ENCODE data around the gene DENND4A. TPM values are rescaled to one million over a fixed set of nuclear protein-coding genes. Genes with fewer than 3 reads are reported as not detected.

The DENND4A gene
- total RNA-seq, 2 donors from 2014 or later, result 15.7 to 21.8 TPM

DNA sequence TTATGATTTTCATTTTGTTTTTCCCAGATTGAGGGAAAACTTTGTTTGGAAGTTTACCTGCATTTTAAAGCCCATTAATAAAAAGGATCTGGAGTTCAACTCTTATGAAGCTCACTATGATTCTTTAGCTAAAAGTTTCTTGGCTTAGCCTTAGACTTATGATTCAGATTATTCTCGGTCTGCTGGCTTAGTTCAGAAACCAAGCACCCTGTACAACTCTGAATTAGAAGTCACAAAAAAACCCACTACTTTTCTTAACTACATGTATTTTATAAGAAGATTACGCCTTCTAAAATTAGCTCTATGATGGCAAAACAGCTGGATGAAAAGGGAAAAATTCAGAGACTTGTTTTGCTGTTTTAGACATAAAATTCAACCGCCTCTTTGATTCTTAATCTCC, 14.3 kb upstream of the DENND4A start:
- intact Hi-C loops (cut with DNase I), result no loop called here

DNA sequence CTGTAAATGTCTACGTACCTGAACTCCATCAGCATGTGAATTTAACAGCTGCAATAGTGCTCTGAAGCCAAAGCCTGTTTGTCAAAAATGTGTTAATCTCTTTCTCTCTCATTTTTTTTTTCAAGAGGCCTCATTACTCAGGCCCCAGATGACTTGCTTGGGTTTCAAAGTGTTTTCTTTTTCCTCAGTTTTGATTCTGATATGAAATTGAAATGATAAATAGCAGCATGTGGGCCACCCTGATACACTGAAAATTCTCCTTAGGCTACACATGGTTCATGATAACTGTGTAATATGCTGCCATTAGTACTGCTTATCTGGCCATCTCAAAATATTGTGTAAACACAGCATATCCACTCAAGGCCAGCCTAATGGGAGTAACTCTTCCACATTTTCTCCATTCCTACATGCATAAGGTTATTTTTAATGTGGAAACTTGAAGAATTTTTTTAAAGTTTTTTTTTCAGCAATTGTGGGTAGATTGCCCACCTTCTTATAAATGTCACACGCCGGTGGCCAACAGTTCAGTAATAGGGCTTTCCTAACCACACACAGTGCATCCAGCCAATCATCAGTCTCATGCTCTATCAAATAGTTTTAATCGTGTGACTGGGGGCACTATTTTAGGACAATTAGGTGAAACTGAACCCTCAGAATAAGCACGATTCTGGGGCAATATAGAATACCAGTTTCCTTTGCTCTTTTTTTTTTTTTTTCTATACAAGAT, 13.1 kb upstream of the DENND4A start:
- no peak overlapping the region for H3K9ac ChIP-seq (ENCODE audit: low read depth in 2 of 2, low read length in 2 of 2)
- H3K27me3 ChIP-seq, result no peaks in the 10 kb centered on the region
- TF ChIP-seq, protein P1, sequence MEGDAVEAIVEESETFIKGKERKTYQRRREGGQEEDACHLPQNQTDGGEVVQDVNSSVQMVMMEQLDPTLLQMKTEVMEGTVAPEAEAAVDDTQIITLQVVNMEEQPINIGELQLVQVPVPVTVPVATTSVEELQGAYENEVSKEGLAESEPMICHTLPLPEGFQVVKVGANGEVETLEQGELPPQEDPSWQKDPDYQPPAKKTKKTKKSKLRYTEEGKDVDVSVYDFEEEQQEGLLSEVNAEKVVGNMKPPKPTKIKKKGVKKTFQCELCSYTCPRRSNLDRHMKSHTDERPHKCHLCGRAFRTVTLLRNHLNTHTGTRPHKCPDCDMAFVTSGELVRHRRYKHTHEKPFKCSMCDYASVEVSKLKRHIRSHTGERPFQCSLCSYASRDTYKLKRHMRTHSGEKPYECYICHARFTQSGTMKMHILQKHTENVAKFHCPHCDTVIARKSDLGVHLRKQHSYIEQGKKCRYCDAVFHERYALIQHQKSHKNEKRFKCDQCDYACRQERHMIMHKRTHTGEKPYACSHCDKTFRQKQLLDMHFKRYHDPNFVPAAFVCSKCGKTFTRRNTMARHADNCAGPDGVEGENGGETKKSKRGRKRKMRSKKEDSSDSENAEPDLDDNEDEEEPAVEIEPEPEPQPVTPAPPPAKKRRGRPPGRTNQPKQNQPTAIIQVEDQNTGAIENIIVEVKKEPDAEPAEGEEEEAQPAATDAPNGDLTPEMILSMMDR (IDR thresholded peaks at IDR 0.05), result no peak
- no peaks in the 10 kb centered on the region for H3K36me3 ChIP-seq
- no peaks in the 10 kb centered on the region for H3K4me1 ChIP-seq
- H3K4me3 ChIP-seq, result no peak overlapping the region
- no peaks in the 10 kb centered on the region for H3K9me3 ChIP-seq
- intact Hi-C loops (cut with DNase I), result no loop called here
- H3K27ac ChIP-seq, result no peak overlapping the region
- no peak for DNase-seq

More for the DNA sequence above, 14.3 kb upstream of the DENND4A start:
- Histone ChIP-seq H3K9ac (ENCODE audit: low read depth in 2 of 2, low read length in 2 of 2) (no peak overlapping the region), H3K27ac (no peak overlapping the region), H3K9me3 (no peaks in the 10 kb centered on the region), H3K4me1 (no peaks in the 10 kb centered on the region), H3K4me3 (no peak overlapping the region), H3K36me3 (no peaks in the 10 kb centered on the region), H3K27me3 (no peaks in the 10 kb centered on the region)
- DNase-seq, result no peak
- TF ChIP-seq, protein P1 (IDR thresholded peaks at IDR 0.05), result no peak

DNA sequence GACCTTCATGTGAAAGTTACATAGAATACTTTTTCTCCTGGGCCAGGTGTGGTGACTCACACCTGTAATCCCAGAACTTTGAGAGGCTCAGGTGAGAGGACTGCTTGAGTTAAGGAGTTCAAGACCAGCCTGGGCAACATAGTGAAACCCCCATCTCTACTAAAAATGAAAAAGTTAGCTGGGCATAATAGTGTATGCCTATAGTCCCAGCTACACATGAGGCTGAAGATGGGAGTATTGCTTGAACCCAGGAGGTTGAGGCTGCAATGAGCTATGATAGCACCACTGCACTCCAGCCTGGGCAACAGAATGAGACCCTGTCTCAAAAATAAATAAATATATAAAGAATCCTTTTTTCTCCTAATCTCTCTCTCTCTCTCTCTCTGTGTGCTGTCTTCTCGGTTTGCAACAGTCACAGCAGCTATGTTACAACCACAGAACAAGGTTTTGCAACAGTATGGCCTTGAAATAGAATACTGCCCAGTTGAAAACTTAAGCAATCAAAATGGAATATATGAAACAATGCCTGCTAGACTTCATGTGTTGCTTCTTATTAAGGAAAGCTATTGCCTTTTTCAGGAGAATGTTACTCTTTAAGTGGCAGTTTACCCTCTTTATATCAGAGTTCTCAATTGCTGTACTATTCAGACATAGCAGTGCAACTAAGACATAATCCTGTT, 12.3 kb upstream of the DENND4A start:
- no peaks in the 10 kb centered on the region for H3K36me3 ChIP-seq
- no peak overlapping the region for H3K9ac ChIP-seq (ENCODE audit: low read depth in 2 of 2, low read length in 2 of 2)
- TF ChIP-seq, protein P1 (IDR thresholded peaks at IDR 0.05), result no peak
- no peak overlapping the region for H3K27ac ChIP-seq
- H3K27me3 ChIP-seq, result no peaks in the 10 kb centered on the region
- intact Hi-C loops (cut with DNase I), result no loop called here
- H3K4me1 ChIP-seq, result no peaks in the 10 kb centered on the region
- no peak for DNase-seq
- no peaks in the 10 kb centered on the region for H3K9me3 ChIP-seq
- H3K4me3 ChIP-seq, result no peak overlapping the region

DNA sequence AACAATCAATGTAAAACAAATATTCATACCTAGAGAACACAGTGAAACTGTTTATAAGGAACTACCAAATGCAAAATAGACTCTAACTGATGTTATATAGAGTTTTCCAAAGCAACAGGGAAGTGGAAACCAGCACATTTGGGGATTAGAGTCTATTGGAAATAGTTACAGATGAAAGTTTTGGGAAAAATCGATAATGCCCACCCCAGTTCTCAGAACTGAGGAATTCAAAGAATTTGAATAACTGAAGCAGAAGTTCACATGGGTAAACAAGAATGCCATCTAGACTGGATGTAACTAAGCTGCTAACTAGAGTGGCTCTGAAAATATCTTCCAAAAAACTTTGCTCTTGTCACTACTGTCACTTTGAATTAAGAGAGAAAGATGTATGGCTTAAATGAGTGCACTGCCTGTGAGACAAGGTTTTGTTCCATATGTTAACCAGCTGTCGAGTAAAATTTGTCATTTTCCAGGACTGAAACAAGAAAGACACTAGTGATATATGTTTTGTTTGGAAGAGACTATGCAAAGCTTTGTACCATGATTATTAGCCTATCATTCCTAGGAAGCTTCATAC, 9.2 kb upstream of the DENND4A start:
- no peak overlapping the region for H3K4me3 ChIP-seq
- intact Hi-C loops (cut with DNase I), result no loop called here
- no peaks in the 10 kb centered on the region for H3K27me3 ChIP-seq
- H3K36me3 ChIP-seq, result no peaks in the 10 kb centered on the region
- H3K27ac ChIP-seq, result no peak overlapping the region
- H3K9me3 ChIP-seq, result no peaks in the 10 kb centered on the region
- H3K9ac ChIP-seq (ENCODE audit: low read depth in 2 of 2, low read length in 2 of 2), result no peak overlapping the region
- H3K4me1 ChIP-seq, result peaks cover 5% of the 10 kb centered on the region
- TF ChIP-seq, protein P1 (IDR thresholded peaks at IDR 0.05), result no peak
- no peak for DNase-seq

DNA sequence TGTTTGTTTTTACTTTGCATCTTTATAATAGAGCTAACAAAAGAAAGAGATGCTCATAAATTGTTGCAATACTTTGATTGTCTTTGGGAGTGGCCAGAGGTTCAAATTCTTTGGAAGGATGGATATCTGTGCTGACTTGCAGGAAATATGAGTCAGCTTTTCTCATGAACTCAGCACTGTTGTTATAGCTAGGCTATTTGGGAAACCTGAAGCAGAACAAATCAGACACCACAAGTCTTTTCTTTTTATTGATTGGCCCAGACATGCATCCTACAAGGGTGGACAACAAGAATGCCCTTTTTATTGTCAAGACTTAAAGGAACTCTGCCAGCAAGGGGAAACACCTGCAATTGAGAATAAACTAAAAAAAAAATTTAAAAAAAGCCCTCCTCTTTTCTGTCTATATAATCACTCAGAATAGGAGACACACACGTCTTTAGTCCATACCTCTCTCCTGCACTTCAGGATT, 4.6 kb upstream of the DENND4A start:
- H3K27ac ChIP-seq, result no peak overlapping the region
- peaks cover 6% of the 10 kb centered on the region for H3K4me1 ChIP-seq
- no peaks in the 10 kb centered on the region for H3K9me3 ChIP-seq
- peak overlapping the region in 1 of 2 donors; percentile 19 for H3K9ac ChIP-seq (ENCODE audit: low read depth in 2 of 2, low read length in 2 of 2)
- H3K36me3 ChIP-seq, result no peaks in the 10 kb centered on the region
- TF ChIP-seq, protein P1 (IDR thresholded peaks at IDR 0.05), result no peak
- H3K4me3 ChIP-seq, result no peak overlapping the region
- no peaks in the 10 kb centered on the region for H3K27me3 ChIP-seq
- DNase-seq, result no peak
- intact Hi-C loops (cut with DNase I), result no loop called here
